Renal cortex interstitium (tissue), 11 donors: ENCODE data around the gene TBATA. TPM values are rescaled to one million over a fixed set of nuclear protein-coding genes. Genes with fewer than 3 reads are reported as not detected.
A peak's percentile ranks its signal among the peaks of the same experiment; 100 is the strongest.
"Not testable (repeated sequence)": the region's sequence is repeated elsewhere in the genome, so short reads cannot be mapped to it uniquely, and the experiment has no call there.

Experiments
- DNase-seq, 11 donors: peaks; one replicate each; pipeline ENCODE4 v3.0.0-alpha.2; 2013; ENCODE audit warnings: low read depth in 9 of 11, low spot score in 4 of 11; ENCODE audit errors: extremely low read depth in 1 of 11
- polyA plus RNA-seq, 3 donors: library from polyadenylated mRNA; unstranded; fragments of 120-200 nt; gene quantifications; one replicate each; pipeline ENCODE4 v1.2.1, GENCODE V29; 2013; ENCODE audit not compliant: insufficient read length in 3 of 3

TBATA gene
- polyA plus RNA-seq, 3 donors: not detected

- no peak for DNase-seq
These were observed 3.6 kb downstream of the TBATA start for GRCh38 chr10:70781461-70782051.

GRCh38 chr10:70780772-70781171 is 4.4 kb downstream of the TBATA start:
- no peak for DNase-seq

GRCh38 chr10:70780370-70780760 is 4.8 kb downstream of the TBATA start:
- no peak for DNase-seq

GRCh38 chr10:70779511-70780369 is 5.4 kb downstream of the TBATA start:
- no peak for DNase-seq

DNA sequence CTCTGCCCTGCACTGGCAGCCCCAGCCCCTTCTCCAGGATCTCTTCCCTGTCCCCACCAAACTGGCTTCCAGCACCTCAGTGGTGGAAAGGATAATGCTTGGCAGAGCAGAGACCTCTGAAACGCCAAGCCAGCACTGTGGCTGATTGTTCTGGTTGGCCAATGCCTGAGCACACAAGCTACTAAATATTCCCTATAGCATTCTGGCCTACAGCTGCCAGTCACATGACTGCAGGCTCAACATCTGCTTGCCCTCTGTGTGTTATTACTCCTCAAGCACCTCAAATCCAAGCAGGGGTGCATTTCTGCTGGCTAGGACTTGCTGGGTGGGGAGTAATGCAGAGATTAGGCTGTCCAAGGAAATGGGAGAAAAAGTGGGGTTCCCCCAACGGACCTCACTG is 6.1 kb downstream of the TBATA start:
- DNase-seq: no peak

GRCh38 chr10:70778267-70778924 is 6.8 kb downstream of the TBATA start:
- no peak for DNase-seq

DNA sequence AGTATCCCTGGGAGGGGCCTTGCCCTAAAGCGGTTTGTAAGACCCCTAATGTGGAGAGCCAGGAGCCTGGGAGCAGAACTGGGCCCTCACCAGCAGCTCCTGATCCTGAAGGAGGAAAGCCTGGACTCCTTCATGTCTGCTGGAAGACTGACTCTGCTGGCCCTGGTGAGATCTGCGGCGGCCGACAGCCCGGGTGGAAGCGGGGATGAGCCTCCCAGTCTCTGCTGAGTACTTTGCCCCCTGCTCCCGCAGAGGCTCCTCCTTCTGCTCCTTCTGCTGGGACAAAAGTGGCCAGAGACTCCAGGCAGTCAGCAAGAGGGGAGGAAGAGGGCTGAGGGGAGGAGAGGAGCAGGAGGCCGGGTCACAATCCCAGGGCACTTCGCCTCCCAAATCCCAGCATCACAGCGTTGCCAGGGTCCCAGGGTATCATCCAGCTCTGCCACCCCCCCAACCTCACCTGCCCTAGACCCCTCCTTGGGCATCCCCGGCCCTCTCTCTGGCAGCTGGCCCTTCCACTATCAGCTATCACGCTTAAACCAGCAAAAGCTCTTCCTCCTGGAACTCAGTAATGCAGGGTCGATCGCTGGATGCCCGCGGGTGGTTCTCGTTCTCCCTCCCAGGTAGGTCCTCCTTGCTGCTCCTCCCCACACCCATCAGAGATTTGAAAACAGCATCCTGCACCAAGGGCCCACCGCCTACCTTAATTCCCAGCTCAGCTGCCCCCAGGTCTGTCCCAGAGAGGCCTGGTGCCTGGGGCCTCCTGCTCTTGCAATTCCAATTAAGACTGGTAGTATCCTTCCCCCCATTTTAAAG is 7.9 kb downstream of the TBATA start:
- no peak for DNase-seq

DNA sequence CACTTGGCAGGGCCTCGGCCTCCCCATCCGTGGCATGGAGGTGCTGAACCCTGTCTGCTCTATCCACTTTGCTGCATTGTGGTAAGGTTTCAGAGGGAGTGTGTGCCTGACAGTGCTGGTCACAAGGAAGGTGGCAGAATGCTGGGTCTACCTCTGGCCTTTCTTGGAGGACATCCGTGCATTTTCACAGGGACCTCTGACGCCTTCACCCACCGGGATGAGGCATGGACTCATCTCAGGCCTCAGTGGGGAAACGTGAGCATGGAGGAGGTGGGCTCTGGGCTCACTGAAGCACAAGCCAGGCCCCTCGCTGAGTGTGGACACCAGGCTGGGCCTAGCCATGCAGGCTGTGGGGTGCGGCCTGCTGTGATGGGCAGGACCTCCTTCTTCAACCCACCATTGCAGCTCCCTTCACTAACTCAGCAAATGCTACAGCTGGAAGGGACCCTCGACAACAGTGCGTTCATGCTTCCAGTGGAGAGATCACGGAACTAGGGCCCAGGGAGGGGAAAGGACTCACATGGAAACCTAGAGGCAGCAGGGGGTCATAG is 8.6 kb downstream of the TBATA start:
- DNase-seq: no peak

- peak in 1 of 11 donors; percentile 46 for DNase-seq
These were observed 9.3 kb downstream of the TBATA start for GRCh38 chr10:70775679-70776454.

GRCh38 chr10:70774810-70775678 is 10.1 kb downstream of the TBATA start:
- no peak for DNase-seq

GRCh38 chr10:70773965-70774809 is 11.0 kb downstream of the TBATA start:
- no peak for DNase-seq

- DNase-seq: no peak
These were observed 11.7 kb downstream of the TBATA start for GRCh38 chr10:70773461-70773860.

DNA sequence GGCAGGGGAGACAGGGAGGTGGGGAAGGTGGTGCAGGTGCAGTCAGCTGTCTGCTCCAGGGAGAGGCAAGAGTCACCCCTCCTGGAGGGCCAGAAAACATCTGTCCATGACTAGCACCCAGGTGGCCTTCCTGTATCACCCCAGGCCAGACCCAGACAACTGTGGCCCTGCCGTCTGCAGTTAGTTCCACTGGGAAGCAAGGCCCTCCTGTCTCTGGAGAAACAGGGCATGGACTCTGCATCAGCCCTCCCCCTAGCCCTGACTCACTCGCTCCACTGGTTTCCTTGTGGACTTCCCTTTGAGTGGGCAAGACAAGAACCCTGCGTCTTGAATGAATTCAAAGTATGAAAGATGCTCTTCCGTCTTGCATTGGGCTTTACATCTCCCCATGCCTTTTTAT is 12.6 kb downstream of the TBATA start:
- DNase-seq: no peak

- DNase-seq: no peak
These were observed 13.6 kb downstream of the TBATA start for GRCh38 chr10:70771311-70772194.

- not testable (repeated sequence) for DNase-seq
These were observed 14.7 kb downstream of the TBATA start for GRCh38 chr10:70770516-70770915.

- no peak for DNase-seq
These were observed 15.2 kb downstream of the TBATA start for GRCh38 chr10:70770001-70770400.
